NCI-H2196 (cell line): ENCODE data around the gene SHKBP1.
"Not testable (repeated sequence)": the region's sequence is repeated elsewhere in the genome, so short reads cannot be mapped to it uniquely, and the experiment has no call there.

Source experiments
- DNase-seq: peaks from one replicate; lab custom pipeline; 2025; ENCODE audit not compliant: unreplicated experiment; lab: John Stamatoyannopoulos, UW

SHKBP1 gene, protein sequence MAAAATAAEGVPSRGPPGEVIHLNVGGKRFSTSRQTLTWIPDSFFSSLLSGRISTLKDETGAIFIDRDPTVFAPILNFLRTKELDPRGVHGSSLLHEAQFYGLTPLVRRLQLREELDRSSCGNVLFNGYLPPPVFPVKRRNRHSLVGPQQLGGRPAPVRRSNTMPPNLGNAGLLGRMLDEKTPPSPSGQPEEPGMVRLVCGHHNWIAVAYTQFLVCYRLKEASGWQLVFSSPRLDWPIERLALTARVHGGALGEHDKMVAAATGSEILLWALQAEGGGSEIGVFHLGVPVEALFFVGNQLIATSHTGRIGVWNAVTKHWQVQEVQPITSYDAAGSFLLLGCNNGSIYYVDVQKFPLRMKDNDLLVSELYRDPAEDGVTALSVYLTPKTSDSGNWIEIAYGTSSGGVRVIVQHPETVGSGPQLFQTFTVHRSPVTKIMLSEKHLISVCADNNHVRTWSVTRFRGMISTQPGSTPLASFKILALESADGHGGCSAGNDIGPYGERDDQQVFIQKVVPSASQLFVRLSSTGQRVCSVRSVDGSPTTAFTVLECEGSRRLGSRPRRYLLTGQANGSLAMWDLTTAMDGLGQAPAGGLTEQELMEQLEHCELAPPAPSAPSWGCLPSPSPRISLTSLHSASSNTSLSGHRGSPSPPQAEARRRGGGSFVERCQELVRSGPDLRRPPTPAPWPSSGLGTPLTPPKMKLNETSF

DNA sequence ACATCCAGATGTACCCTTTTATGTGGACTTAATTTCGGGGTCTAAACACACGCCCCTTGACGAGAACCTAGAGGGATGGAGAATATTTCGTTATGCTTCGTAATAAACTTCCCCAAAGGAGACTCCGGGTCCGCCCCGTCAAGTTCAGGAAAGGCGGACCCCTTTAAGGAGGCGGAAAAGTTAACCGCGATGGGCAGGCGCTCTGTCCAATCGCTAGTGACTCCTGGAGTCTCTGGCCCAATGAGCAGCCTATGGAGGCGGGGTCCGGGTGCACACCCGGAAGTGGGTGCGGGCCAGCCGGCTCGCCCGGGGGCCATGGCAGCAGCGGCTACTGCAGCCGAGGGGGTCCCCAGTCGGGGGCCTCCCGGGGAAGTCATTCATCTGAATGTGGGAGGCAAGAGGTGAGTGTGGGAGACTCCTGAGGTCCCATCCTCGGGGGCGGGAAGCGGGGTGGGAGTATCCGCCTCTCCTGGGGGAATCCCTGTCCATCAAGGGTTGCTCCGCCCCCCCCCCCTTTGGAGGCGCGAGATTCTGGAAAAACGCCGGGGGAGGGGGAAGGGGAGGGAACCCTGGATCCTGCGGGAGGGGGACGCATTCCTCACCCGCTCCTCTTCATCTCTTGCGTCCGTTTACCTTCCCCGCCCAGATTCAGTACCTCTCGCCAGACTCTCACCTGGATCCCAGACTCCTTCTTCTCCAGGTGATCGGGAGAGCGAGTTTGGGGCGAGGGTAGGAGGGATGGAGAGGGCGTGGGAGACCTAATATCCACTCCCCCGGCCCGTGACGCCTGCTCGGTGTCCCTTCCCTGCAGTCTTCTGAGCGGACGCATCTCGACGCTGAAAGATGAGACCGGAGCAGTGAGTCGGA lies at the start of gene SHKBP1:
TSS of gene SHKBP1 (plus strand) at position 289 of the 867 bp plus-strand sequence. CDS start at position 316, 27 bp downstream.
- DNase-seq, result peak; percentile 95

DNA sequence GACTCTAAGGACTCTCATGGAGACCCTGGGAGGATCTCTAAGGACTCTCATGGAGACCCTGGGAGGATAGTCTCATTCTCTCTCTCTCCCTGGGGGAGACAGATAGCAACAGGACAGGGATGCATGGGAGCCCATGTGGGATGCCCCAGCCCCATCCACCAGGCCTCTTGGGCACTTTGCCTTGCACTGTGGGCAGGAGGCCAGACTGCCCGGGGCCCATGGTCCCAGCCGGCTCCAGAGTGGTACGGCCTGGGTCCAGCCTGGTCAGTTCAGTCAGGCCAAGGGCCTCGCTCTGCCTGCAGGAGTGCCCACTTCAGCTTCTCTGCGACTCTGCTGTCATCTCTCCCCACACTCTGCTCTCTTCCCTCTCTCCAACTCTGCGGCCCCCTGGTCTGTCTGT lies 48.6 kb upstream of the SHKBP1 start:
- no peak for DNase-seq

DNA sequence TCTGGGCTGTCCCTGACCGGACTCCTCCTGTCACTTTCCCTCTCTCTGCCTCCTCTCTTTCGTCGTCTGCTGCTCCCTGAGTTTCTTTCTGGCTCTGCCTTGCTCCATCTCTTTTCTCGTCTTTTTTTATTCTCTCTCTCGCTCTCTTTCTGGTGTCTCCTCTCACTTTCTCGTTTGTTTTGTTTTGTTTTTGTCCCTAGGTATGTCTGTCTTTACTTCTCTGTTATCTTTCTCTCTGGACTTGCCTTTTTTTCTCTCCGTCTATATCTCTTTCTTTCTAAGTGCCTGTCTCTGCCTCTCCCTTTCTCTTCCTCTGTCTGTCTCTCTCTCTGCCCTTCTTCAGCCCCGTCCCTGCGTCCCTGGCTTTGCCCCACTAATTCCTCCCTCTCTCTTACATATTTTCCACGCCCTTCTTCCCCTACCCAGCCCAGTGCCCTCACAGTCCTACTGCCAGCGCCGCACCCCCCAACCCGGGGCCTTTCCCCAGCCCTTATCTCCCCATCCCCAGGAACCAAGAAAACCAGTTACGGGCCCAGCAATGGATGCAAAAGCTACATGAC lies 48.1 kb upstream of the SHKBP1 start:
- no peak for DNase-seq

DNA sequence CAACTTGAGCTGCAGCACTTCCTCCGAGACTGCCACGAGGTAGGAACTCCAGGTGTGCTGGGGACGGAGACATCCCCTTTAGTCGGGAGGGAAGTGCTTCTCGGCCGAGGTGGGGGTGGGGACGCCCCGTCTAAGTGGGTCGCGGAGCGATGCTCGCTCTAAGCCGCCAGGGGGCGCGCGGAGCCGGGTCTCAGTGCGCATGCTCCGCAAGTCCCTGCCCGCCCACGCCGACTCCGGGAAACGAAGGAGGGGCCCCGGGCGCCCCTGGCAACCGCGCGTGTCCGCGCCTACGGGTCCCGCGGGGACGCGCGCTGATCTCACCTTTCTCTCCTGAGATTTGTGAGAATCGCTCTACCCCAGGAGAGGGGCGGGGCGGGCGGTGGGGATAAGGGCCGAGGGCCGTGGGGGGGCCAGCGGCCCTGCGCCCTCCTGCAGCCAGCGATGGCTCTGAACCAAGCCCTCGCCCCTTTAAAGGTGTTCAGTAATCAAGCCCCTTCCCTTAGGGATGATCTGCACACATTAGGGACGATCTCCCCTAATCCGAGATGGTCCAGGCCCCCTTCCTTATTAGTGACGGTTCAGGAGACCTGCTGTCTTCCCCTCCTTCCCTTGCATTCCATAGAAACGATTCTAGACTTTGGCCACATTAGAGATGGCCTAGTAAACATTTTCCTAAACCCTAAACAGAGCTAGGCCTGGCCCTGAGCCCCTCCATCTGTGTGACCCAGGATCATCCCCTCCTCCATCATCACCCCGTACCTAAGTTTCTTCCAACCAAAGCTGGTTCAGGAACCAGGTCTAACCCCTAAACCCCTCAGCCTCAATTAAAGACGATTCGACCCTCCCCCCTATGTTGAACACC lies 47.3 kb upstream of the SHKBP1 start:
- peak; percentile 94 for DNase-seq

DNA sequence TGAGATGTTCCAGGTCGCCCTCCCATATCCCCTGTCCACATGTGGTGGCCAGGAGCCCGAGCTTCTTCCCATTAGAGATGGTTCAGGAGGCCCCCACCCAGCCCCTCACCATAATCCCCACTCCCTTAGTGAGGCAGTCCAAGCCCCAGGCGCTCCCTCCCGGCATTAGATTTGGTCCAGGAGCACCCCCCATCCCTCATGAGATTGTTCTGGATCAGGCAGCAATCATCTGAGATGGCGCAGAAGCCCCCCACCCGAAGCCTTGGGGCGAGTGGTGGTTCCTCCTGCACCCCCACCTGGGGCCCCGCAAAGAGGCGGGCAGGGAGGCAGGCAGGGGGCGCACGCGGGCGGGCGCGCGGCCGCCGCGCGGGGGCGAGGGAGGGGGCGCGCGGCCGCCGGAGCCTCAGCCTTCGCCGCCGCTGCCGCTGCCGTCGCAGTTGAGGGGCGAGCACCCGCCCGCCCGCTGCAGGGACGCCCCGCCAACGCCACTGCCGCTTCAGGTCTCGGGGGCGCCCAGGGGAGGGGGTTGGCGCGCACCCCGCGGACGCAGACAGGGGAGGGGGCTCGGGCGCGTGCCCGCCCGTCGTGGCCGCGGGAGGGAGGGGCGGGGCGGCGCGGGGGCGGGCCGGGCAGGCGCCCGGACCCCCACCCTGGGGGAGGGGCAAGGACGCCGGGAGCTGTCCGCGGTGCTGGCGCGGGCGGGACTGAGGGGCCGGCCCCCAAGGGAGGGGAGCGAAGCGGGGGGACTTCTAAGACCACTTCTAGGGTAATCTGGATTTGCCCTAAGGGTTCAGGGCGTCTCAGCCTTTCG lies 46.4 kb upstream of the SHKBP1 start:
- DNase-seq, result peak; percentile 60

DNA sequence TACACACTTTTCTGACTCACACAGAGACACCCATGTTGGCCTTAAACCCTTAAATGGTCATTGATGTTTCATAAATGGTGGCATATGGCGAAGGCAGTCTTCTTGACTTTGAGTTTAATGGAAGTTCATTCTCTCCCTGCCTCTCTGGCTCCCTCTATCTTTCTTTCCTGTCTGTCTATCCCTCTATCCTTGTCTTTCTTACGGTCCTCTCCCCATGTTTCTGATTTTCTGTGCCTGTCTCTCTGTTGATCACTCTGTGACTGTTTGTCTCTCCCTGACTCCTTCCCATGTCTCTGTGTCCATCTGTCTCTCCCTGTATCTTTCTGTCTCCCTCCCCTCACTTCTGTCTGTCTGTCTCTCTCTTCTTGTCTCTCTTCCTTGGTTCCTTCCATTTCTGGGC lies 43.2 kb upstream of the SHKBP1 start:
- DNase-seq, result no peak

DNA sequence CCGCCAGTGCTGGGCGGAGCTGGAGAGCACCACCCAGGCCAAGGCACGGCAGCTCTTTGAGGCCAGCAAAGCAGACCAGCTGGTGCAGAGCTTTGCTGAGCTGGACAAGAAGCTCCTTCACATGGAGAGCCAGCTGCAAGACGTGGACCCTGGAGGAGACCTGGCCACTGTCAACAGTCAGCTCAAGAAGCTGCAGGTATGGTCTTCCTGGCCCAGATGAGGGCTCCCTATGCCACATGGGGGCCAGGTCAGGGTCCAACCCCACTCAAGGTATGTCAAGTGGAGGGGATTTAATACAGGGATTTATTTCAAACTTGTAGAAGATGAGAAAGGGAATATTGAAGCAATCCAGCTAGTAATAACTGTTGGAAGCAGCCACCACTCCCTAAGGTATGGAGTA lies 42.5 kb upstream of the SHKBP1 start:
- DNase-seq, result no peak

DNA sequence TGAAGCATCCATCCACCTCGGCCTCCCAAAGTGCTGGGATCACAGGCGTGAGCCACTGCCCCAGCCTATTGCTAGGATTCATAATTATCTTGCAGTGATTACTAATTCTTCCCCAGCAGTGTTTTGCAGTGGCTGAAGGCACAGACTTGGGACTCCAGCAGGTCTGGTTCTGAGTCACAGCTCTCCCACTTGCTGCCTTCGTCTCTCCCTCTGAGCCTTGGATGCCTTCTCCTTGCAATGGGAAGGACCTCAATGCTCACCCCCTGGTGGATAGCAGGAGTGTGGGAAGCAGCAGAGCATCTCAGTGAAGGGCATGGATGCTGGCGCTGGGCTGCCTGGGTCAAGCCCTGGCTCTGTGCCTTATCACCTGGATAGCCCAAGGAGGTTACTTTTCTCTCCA lies 37.6 kb upstream of the SHKBP1 start:
- no peak for DNase-seq

DNA sequence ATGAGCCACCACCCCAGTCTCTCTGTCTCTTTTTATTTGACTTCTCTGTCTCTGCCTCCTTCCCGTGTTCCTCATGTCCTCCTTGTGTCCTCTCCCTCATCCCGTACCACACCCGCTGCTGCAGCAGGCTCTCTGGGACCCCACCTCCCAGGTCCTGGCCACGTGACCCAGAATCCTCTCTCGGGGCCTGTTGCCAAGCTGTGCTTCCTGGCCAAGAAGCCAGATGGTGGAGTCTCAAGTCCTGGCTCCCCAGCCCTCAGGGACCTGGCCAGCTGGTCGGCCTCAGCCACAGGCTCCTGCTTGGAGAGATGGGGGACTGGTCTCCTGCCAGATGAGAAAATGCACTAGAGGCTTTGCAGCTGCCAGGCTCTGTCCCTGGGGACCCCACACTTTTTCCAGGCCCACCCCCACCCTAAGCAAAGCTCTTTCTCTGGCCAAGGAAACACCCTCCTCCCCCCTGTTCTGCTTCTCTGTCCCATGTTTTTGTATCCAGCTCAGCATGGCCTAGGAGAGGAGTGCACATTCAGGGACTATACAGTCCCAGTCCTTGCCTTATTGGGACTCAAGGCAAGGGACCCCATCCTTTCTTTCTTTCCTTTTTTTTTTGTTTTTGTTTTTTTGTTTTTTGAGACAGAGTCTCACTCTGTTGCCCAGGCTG lies 34.3 kb upstream of the SHKBP1 start:
- peak; percentile 80 for DNase-seq

DNA sequence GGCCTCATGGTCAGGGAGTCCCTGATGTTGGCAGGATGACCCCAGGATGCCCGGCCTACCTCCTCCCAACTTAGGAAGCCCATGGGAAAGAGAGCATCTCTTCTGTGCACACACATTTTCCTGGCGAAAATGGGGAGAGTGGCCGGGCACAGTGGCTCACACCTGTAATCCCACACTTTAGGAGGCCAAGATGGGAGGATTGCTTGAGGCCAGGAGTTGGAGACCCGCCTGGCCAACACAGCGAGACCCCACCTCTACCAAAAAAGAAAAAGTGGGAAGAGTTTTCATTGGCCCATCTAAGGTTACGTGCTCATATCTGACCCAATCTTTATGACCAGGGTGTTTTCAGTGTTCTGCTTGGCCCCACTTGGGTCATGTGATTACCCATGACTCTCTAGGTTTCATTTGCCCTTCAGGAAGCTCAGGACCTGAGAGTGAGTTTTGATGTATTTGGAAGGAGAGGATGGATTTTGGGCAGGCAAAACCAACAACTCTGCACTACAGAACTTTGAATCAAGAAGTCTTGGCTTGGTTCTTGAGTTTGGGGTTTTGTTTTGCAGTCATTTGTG lies 33.6 kb upstream of the SHKBP1 start:
- no peak for DNase-seq

DNA sequence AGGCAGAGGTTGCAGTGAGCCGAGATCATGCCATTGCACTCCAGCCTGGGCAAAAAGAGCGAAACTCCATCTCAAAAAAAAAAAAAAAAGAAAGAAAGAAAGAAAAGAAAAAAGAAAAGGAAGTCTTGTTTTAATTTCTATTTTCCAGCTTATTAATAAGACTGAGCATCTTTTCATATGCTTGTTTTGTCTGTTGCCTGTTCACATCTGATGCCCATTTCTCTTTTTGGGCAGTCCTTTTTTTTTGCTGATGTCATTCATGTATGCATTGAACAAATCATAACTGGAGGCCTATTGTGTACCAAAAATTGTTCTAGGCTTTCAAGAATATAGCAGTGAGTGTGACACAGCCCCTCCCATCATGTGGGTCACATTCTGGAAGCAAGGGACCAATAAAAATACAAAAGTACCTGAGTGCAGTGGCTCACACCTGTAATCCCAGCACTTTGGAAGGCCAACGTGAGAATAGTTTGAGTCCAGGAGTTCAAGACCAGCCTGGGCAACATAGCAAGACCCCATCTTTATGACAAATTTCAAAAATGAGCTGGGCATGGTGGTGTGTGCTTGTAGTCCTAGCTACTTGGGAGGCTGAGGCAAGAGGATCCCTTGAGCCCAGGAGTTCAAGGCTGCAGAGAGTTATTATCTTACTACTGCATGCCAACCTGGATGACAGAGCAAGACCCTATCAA lies 30.4 kb upstream of the SHKBP1 start:
- not testable (repeated sequence) for DNase-seq

DNA sequence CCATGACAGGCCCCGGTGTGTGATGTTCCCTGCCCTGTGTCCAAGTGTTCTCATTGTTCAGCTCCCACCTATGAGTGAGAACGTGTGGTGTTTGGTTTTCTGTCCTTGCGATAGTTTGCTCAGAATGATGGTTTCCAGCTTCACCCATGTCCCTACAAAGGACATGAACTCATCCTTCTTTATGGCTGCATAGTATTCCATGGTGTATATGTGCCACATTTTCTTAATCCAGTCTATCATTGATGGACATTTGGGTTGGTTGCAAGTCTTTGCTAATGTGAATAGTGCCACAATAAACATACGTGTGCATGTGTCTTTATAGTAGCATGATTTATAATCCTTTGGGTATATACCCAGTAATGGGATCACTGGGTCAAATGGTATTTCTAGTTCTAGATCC lies 29.5 kb upstream of the SHKBP1 start:
- DNase-seq, result not testable (repeated sequence)

DNA sequence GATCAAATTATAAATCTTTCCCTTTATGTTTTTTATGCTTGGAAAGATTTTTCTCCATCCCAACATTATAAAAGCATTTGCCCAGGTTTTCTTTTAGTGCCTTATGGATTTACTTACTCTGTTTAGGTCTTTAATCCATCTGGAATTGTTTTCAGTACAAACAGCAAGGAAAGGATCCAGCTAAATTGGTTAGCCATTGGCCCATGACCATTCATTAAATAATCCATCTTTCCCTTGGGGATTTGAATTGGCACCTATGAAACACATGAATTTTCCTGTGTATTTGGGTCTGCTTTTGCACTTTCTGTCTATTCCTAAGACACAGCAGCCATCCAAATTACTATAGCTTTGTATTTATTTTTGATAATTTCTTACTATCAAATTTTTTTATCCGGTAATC lies 28.8 kb upstream of the SHKBP1 start:
- DNase-seq, result no peak

DNA sequence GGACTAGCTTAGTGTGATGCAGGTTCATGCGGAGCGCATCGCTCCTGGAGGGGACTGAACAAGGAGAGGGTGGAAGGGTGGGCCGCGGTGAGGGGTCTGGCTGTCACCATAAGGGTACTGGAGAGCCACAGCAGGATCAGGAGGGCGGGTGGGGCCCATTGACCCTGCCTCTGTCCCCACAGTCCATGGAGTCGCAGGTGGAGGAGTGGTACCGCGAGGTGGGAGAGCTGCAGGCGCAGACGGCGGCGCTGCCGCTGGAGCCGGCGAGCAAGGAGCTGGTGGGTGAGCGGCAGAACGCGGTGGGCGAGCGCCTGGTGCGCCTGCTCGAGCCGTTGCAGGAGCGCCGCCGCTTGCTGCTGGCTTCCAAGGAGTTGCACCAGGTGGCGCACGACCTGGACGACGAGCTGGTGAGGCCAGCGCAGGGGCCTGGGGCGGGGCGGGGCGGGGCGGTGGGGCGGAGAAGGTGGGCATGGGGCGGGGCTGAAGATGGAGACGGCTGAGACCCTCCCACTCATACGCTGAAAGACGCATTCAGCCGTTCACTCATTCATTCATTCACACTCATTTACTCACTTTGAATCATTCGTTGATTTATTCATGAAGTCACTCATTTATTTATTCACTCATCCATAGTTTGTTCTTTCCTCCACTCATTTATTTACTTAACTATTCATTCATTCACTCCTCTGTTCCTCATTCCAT lies 27.5 kb upstream of the SHKBP1 start:
- no peak for DNase-seq

DNA sequence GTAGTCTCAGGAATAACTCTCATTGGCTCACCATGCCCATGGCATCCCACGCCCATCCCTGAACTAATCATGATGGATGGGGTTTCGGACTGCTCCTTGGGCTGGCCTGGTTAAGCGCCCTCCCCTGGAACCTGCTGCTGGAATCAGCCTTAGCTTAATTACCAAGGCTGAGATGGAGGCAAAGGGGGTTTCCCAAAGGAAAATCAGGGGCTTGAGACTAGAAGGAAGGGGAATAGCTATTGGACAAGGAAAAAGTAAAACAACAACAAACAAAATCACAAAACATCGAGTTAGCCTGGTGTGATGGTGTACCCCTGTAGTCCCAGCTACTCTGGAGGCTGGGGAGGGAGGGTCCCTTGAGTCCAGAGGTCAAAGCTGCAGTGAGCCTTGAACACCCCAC lies 25.7 kb upstream of the SHKBP1 start:
- DNase-seq, result no peak

DNA sequence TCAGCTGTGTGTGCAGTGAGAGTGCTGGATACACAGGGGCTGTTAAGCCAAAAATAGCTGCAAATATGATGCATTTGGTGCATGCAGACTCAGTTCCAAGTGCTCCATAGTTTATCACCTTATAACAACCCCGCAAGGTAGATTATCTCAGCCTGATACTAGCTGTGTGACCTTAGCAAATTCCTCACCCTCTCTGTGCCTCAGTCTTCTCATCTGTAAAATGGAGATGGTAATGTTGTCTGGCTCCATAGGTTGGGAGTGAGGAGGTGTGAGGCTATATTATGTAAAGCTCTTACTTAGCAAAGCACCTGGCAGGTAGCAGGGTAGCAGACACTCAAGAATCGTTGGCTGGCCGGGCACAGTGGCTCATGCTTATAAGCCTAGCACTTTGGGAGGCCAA lies 23.8 kb upstream of the SHKBP1 start:
- no peak for DNase-seq
